GM23338 (cell line): ENCODE results near the gene ACBD7. TPM values are rescaled to one million over a fixed set of nuclear protein-coding genes. Genes with fewer than 3 reads are reported as not detected.

ENCODE experiments used
- ATAC-seq: fragments of 200-7000 bp; cut with Tn5 transposase; 3 replicates; pipeline ENCODE4 v1.9.1; 2020
- DNase-seq: peaks from one replicate; pipeline ENCODE4 v3.0.0-alpha.2; 2015; ENCODE audit warnings: low spot score
- H2AFZ ChIP-seq: fragments of 200-600 bp; sonication (generic); 2 replicates; pipeline ENCODE4 v1.8.0; 2016; ENCODE audit warnings: antibody characterized with exemption, mild to moderate bottlenecking, moderate library complexity
- H3F3A ChIP-seq: fragments of 200-600 bp; sonication (generic); replicated peaks from 2 replicates; pipeline ENCODE4 v1.8.0; 2017; ENCODE audit warnings: antibody characterized with exemption, mixed run types, low read depth
- H3K27ac ChIP-seq: fragments of 200-600 bp; sonication (generic); 2 replicates; pipeline ENCODE4 v1.6.1; 2016; ENCODE audit warnings: low read depth
- H3K27me3 ChIP-seq: fragments of 200-600 bp; sonication (generic); 2 replicates; pipeline ENCODE4 v1.8.0; 2016; ENCODE audit warnings: mild to moderate bottlenecking, mixed run types, moderate library complexity; ENCODE audit not compliant: insufficient read depth
- H3K36me3 ChIP-seq: fragments of 200-600 bp; sonication (generic); 2 replicates; pipeline ENCODE4 v1.8.0; 2016; ENCODE audit warnings: mild to moderate bottlenecking; ENCODE audit not compliant: insufficient read depth
- H3K4me1 ChIP-seq: fragments of 200-600 bp; sonication (generic); 2 replicates; pipeline ENCODE4 v1.8.0; 2016; ENCODE audit warnings: mild to moderate bottlenecking, moderate library complexity; ENCODE audit not compliant: insufficient read depth
- H3K4me2 ChIP-seq: fragments of 200-600 bp; sonication (generic); 2 replicates; pipeline ENCODE4 v1.7.1; 2017; ENCODE audit warnings: mixed run types
- H3K4me3 ChIP-seq: fragments of 200-600 bp; sonication (generic); 2 replicates; pipeline ENCODE4 v1.6.1; 2016; ENCODE audit warnings: mixed run types
- H3K79me2 ChIP-seq: fragments of 200-600 bp; sonication (generic); replicated peaks from 2 replicates; pipeline ENCODE4 v1.8.0; 2017; ENCODE audit warnings: mild to moderate bottlenecking; ENCODE audit not compliant: insufficient read depth
- H3K9me2 ChIP-seq: fragments of 200-600 bp; sonication (generic); 2 replicates; pipeline ENCODE4 v1.8.0; 2017; ENCODE audit not compliant: insufficient read depth
- H4K20me1 ChIP-seq: fragments of 200-600 bp; sonication (generic); replicated peaks from 2 replicates; pipeline ENCODE4 v1.8.0; 2017; ENCODE audit warnings: mild to moderate bottlenecking; ENCODE audit not compliant: insufficient read depth
- H3K27ac Mint-ChIP-seq: 2 replicates; pipeline ENCODE4 v1.8.0; 2020; ENCODE audit warnings: inconsistent platforms, mild to moderate bottlenecking, moderate library complexity, mixed read lengths
- H3K27me3 Mint-ChIP-seq: 3 replicates; pipeline ENCODE4 v1.8.0; 2022; ENCODE audit warnings: low read depth, mild to moderate bottlenecking, moderate library complexity, mixed read lengths, inconsistent platforms; ENCODE audit not compliant: insufficient read depth, poor library complexity
- H3K36me3 Mint-ChIP-seq: 3 replicates; pipeline ENCODE4 v1.8.0; 2021; ENCODE audit warnings: low read depth, mild to moderate bottlenecking, inconsistent platforms, moderate library complexity, mixed read lengths
- H3K4me1 Mint-ChIP-seq: 3 replicates; pipeline ENCODE4 v1.8.0; 2020; ENCODE audit warnings: mild to moderate bottlenecking, inconsistent platforms, mixed read lengths
- H3K4me3 Mint-ChIP-seq: 3 replicates; pipeline ENCODE4 v1.8.0; 2021; ENCODE audit warnings: moderate library complexity, mild to moderate bottlenecking, inconsistent platforms, mixed read lengths
- H3K9me3 Mint-ChIP-seq: 3 replicates; pipeline ENCODE4 v1.8.0; 2020; ENCODE audit warnings: moderate library complexity, mild to moderate bottlenecking, inconsistent platforms, mixed read lengths
- EZH2phosphoT487 ChIP-seq: fragments of 200-600 bp; sonication (generic); IDR thresholded peaks from one replicate; pipeline ENCODE4 v1.8.1; 2018; ENCODE audit warnings: antibody characterized with exemption; ENCODE audit not compliant: unreplicated experiment
- JUNB ChIP-seq: IDR thresholded peaks from one replicate; pipeline ENCODE4 v1.6.1; 2016; ENCODE audit warnings: antibody characterized with exemption; ENCODE audit not compliant: unreplicated experiment
- NANOG ChIP-seq: IDR thresholded peaks from 2 replicates; pipeline ENCODE4 v1.6.1; 2016; ENCODE audit warnings: antibody characterized with exemption, borderline replicate concordance
- POLR2AphosphoS5 ChIP-seq: IDR thresholded peaks from 2 replicates; pipeline ENCODE4 v1.6.1; 2016; ENCODE audit warnings: antibody characterized with exemption, low read depth
- ZNF114 ChIP-seq: fragments of 250-450 bp; sonication (Bioruptor Pico); IDR thresholded peaks from 2 replicates; pipeline ENCODE4 v1.5.0; 2020; ENCODE audit warnings: mild to moderate bottlenecking, moderate library complexity
- ZNF462 ChIP-seq: fragments of 250-450 bp; sonication (Bioruptor Pico); IDR thresholded peaks from 2 replicates; pipeline ENCODE4 v1.5.0; 2020; ENCODE audit warnings: mild to moderate bottlenecking, moderate library complexity
- polyA plus RNA-seq: library from polyadenylated mRNA; unstranded; fragments of >200 nt; fragmentation: Nextera tagmentation; extraction: Ambion mirVana; gene quantifications from 2 replicates; pipeline ENCODE4 v1.2.1, GENCODE V29; 2016
- total RNA-seq: library from RNA; depleted of rRNA; stranded (reverse); fragments of >200 nt; shearing (Covaris generic); gene quantifications from 2 replicates; pipeline ENCODE4 v1.2.3, GENCODE V29; 2014
- TF ChIP-seq, protein P1 (sequence below): IDR thresholded peaks from 2 replicates; pipeline ENCODE4 v1.6.1; 2016; ENCODE audit warnings: antibody characterized with exemption
- TF ChIP-seq, protein P2 (sequence below), 2 experiments: fragments of 200-600 bp in 1 of 2; sonication (generic) in 1 of 2; conservative IDR thresholded peaks; 2 replicates each; pipeline versions ENCODE4 v1.5.1 to v1.6.1; 2016 to 2017; ENCODE audit warnings: antibody characterized with exemption in 2 of 2, low read depth in 2 of 2, mild to moderate bottlenecking in 2 of 2, moderate library complexity in 1 of 2

Gene ACBD7
- total and polyA plus RNA-seq, 2 experiments from 2014 or later, result 2.8 to 14.7 TPM

GRCh38 chr10:15116225-15116624 lies 27.6 kb upstream of the ACBD7 start:
- no peaks in the 10 kb centered on the region for H3K9me2 ChIP-seq
- Mint-ChIP-seq H3K36me3 (peaks cover 25% of the 10 kb centered on the region), H3K4me3 (no peak overlapping the region), H3K27me3 (no peaks in the 10 kb centered on the region), H3K4me1 (no peaks in the 10 kb centered on the region), H3K27ac (no peak overlapping the region), H3K9me3 (no peaks in the 10 kb centered on the region)
- no peak overlapping the region for H2AFZ ChIP-seq
- no peaks in the 10 kb centered on the region for H3F3A ChIP-seq
- H3K36me3 ChIP-seq, result peaks cover 10% of the 10 kb centered on the region; the same call in 1 of the 2 replicates
- H3K27ac ChIP-seq, result no peak overlapping the region
- TF ChIP-seq, protein P1, sequence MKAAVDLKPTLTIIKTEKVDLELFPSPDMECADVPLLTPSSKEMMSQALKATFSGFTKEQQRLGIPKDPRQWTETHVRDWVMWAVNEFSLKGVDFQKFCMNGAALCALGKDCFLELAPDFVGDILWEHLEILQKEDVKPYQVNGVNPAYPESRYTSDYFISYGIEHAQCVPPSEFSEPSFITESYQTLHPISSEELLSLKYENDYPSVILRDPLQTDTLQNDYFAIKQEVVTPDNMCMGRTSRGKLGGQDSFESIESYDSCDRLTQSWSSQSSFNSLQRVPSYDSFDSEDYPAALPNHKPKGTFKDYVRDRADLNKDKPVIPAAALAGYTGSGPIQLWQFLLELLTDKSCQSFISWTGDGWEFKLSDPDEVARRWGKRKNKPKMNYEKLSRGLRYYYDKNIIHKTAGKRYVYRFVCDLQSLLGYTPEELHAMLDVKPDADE, result no peak
- TF ChIP-seq EZH2phosphoT487 (no peak), JUNB (no peak)
- ATAC-seq (no peak), DNase-seq (no peak)
- H4K20me1 ChIP-seq, result no peaks in the 10 kb centered on the region; the same call in 1 of the 2 replicates
- H3K27me3 ChIP-seq, result no peaks in the 10 kb centered on the region
- no peaks in the 10 kb centered on the region for H3K79me2 ChIP-seq
- H3K4me3 ChIP-seq, result no peak overlapping the region
- no peaks in the 10 kb centered on the region for H3K4me1 ChIP-seq
- no peak overlapping the region for H3K4me2 ChIP-seq

DNA sequence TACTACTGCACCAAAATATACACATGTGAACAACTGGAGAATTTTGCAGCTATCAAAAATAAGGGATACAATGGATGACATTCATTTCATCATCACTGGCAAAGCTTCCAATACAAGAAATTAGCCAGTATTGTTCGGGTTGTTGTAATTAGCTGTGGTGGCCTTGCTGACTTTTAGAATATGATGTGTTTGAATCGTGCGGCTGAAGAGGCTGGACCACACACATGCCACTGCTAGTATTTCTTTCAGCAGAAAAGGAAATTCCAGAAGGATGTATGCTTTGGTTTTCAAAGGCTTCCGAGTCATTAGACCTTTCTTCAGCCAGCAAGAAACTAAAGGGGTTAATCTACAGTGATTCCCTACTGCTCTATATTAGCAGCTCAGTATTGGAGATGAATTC lies 25.2 kb upstream of the ACBD7 start:
- no peaks in the 10 kb centered on the region; the same call in 1 of the 2 replicates for H4K20me1 ChIP-seq
- H3K79me2 ChIP-seq, result no peaks in the 10 kb centered on the region
- H3K27ac ChIP-seq, result no peak overlapping the region
- H3F3A ChIP-seq, result no peaks in the 10 kb centered on the region
- H2AFZ ChIP-seq, result no peak overlapping the region
- H3K27me3 ChIP-seq, result no peaks in the 10 kb centered on the region
- no peak for DNase-seq
- no peak overlapping the region for H3K4me3 ChIP-seq
- Mint-ChIP-seq H3K27me3 (no peaks in the 10 kb centered on the region), H3K9me3 (no peaks in the 10 kb centered on the region), H3K36me3 (peaks cover 19% of the 10 kb centered on the region; the same call in 2 of the 3 replicates), H3K27ac (no peak overlapping the region), H3K4me1 (no peaks in the 10 kb centered on the region), H3K4me3 (no peak overlapping the region)
- H3K9me2 ChIP-seq, result no peaks in the 10 kb centered on the region
- H3K4me2 ChIP-seq, result no peak overlapping the region
- no peaks in the 10 kb centered on the region for H3K36me3 ChIP-seq
- no peak for ATAC-seq
- H3K4me1 ChIP-seq, result no peaks in the 10 kb centered on the region
- TF ChIP-seq EZH2phosphoT487 (no peak), ZNF114 (CRISPR knock-in tag) (no peak), POLR2AphosphoS5 (no peak), ZNF462 (CRISPR knock-in tag) (no peak), NANOG (no peak)
- TF ChIP-seq, protein P2, sequence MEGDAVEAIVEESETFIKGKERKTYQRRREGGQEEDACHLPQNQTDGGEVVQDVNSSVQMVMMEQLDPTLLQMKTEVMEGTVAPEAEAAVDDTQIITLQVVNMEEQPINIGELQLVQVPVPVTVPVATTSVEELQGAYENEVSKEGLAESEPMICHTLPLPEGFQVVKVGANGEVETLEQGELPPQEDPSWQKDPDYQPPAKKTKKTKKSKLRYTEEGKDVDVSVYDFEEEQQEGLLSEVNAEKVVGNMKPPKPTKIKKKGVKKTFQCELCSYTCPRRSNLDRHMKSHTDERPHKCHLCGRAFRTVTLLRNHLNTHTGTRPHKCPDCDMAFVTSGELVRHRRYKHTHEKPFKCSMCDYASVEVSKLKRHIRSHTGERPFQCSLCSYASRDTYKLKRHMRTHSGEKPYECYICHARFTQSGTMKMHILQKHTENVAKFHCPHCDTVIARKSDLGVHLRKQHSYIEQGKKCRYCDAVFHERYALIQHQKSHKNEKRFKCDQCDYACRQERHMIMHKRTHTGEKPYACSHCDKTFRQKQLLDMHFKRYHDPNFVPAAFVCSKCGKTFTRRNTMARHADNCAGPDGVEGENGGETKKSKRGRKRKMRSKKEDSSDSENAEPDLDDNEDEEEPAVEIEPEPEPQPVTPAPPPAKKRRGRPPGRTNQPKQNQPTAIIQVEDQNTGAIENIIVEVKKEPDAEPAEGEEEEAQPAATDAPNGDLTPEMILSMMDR (conservative IDR thresholded peaks at IDR 0.05; ENCODE audit: low read depth in 2 of 2), result no peak
- TF ChIP-seq, protein P1, result no peak
